CD14-positive monocyte (primary cell): ENCODE results near the gene INO80. TPM values are rescaled to one million over a fixed set of nuclear protein-coding genes. Genes with fewer than 3 reads are reported as not detected.
A peak's percentile ranks its signal among the peaks of the same experiment; 100 is the strongest.

ENCODE experiments used
- DNase-seq, 3 donors: peaks; one replicate each; pipeline ENCODE4 v3.0.0-alpha.2; 2011 to 2022
- H2AFZ ChIP-seq: 2 replicates; pipeline ENCODE4 v1.6.0; 2012; ENCODE audit warnings: mild to moderate bottlenecking, low read depth, low read length, inconsistent platforms; ENCODE audit not compliant: insufficient read depth, poor library complexity, severe bottlenecking
- H3K27ac ChIP-seq, 2 donors: 1 replicate in 1 of 2; 2 replicates in 1 of 2; pipeline ENCODE4 v1.5.1; 2012 to 2013; ENCODE audit warnings: low read length in 2 of 2, control low read depth in 1 of 2, inconsistent platforms in 1 of 2, low read depth in 1 of 2, mild to moderate bottlenecking in 1 of 2
- H3K27me3 ChIP-seq, 2 donors: one replicate each; pipeline versions ENCODE4 v1.6.0 to v1.6.1; 2011 to 2013; ENCODE audit warnings: low read length in 2 of 2; ENCODE audit not compliant: control insufficient read depth in 2 of 2, insufficient read depth in 2 of 2
- H3K36me3 ChIP-seq, 2 donors: replicated peaks in 1 of 2; 1 replicate in 1 of 2; 2 replicates in 1 of 2; pipeline versions ENCODE4 v1.5.1 to v1.6.1; 2012 to 2013; ENCODE audit warnings: low read length in 2 of 2, control low read depth in 1 of 2, inconsistent platforms in 1 of 2, mild to moderate bottlenecking in 1 of 2; ENCODE audit not compliant: insufficient read depth in 2 of 2, control insufficient read depth in 1 of 2
- H3K4me1 ChIP-seq, 2 donors: 1 replicate in 1 of 2; 2 replicates in 1 of 2; pipeline versions ENCODE4 v1.5.1 to v1.6.1; 2012 to 2013; ENCODE audit warnings: low read length in 2 of 2, control low read depth in 1 of 2, inconsistent platforms in 1 of 2, mild to moderate bottlenecking in 1 of 2, moderate library complexity in 1 of 2; ENCODE audit not compliant: insufficient read depth in 2 of 2, control insufficient read depth in 1 of 2
- H3K4me2 ChIP-seq: replicated peaks from 2 replicates; pipeline ENCODE3; 2012; ENCODE audit warnings: low read length, moderate library complexity, mild to moderate bottlenecking; ENCODE audit not compliant: poor library complexity, severe bottlenecking; ENCODE audit errors: extremely low read depth
- H3K4me3 ChIP-seq, 3 experiments: fragments of 200-600 bp in 1 of 3; sonication (generic) in 1 of 3; replicated peaks in 1 of 3; 1 replicate in 2 of 3; 2 replicates in 1 of 3; pipeline ENCODE4 v1.5.1; 2011 to 2013; ENCODE audit warnings: low read length in 3 of 3, mild to moderate bottlenecking in 3 of 3, control low read depth in 2 of 3, low read depth in 2 of 3, inconsistent platforms in 1 of 3, moderate library complexity in 1 of 3
- H3K79me2 ChIP-seq: 2 replicates; pipeline ENCODE4 v1.6.0; 2012; ENCODE audit warnings: mild to moderate bottlenecking, control low read depth, inconsistent platforms, low read length, moderate library complexity; ENCODE audit not compliant: insufficient read depth
- H3K9ac ChIP-seq: 2 replicates; pipeline ENCODE4 v1.6.0; 2017; ENCODE audit warnings: low read length, mild to moderate bottlenecking; ENCODE audit not compliant: insufficient read depth, poor library complexity, severe bottlenecking
- H3K9me3 ChIP-seq, 2 donors: replicated peaks in 1 of 2; 1 replicate in 1 of 2; 2 replicates in 1 of 2; pipeline versions ENCODE4 v1.5.1 to v1.6.1; 2012 to 2013; ENCODE audit warnings: low read length in 2 of 2, control low read depth in 1 of 2; ENCODE audit not compliant: control insufficient read depth in 1 of 2, insufficient read depth in 1 of 2
- H4K20me1 ChIP-seq: 2 replicates; pipeline ENCODE4 v1.6.0; 2012; ENCODE audit warnings: mild to moderate bottlenecking, low read length, control low read depth, moderate library complexity; ENCODE audit not compliant: insufficient read depth
- H3K27ac Mint-ChIP-seq, 7 donors: one replicate each; pipeline ENCODE4 v1.8.0; 2020; ENCODE audit warnings: mild to moderate bottlenecking in 7 of 7, mixed read lengths in 7 of 7, moderate library complexity in 6 of 7, inconsistent platforms in 2 of 7
- H3K27me3 Mint-ChIP-seq, 3 donors: one replicate each; pipeline ENCODE4 v1.8.0; 2021 to 2022; ENCODE audit warnings: low read depth in 3 of 3, mild to moderate bottlenecking in 3 of 3, mixed read lengths in 3 of 3, moderate library complexity in 3 of 3, inconsistent platforms in 1 of 3
- H3K36me3 Mint-ChIP-seq, 2 donors: one replicate each; pipeline ENCODE4 v1.8.0; 2020; ENCODE audit warnings: mixed read lengths in 2 of 2, inconsistent platforms in 1 of 2, mild to moderate bottlenecking in 1 of 2
- H3K4me1 Mint-ChIP-seq: one replicate; pipeline ENCODE4 v1.8.0; 2020; ENCODE audit warnings: mild to moderate bottlenecking, mixed read lengths
- H3K4me3 Mint-ChIP-seq, 2 donors: one replicate each; pipeline ENCODE4 v1.8.0; 2020; ENCODE audit warnings: mild to moderate bottlenecking in 2 of 2, mixed read lengths in 2 of 2, moderate library complexity in 1 of 2
- H3K9me3 Mint-ChIP-seq, 7 donors: one replicate each; pipeline ENCODE4 v1.8.0; 2020 to 2022; ENCODE audit warnings: mixed read lengths in 7 of 7, mild to moderate bottlenecking in 6 of 7, moderate library complexity in 6 of 7, inconsistent platforms in 2 of 7
- CTCF ChIP-seq: fragments of 200-600 bp; IDR thresholded peaks from one replicate; pipeline ENCODE4 v1.8.0; 2022; ENCODE audit warnings: antibody characterized with exemption, mild to moderate bottlenecking
- WGBS: methylation state at CpG from one replicate; pipeline ENCODE4 v1.1.5; 2013; ENCODE audit warnings: missing lambda C conversion rate; ENCODE audit not compliant: insufficient coverage; 5-methylcytosine and 5-hydroxymethylcytosine counted together
- intact Hi-C, 2 donors: fragments of 100-400 bp; cut with micrococcal nuclease; formaldehyde crosslinking; loops; one replicate each; pipeline versions ENCODE4 v1.15.0 to v1.15.1; 2023
- polyA plus RNA-seq, 3 donors: library from polyadenylated mRNA; depleted of rRNA in 1 of 3; unstranded in 2 of 3; stranded (reverse) in 1 of 3; fragments of 300-500 nt in 2 of 3; fragments of >200 nt in 1 of 3; fragmentation: Illumina TruSeq in 2 of 3; gene quantifications; 1 replicate in 2 of 3; 2 replicates in 1 of 3; pipeline ENCODE4 v1.2.3, GENCODE V29; 2012 to 2021

The INO80 gene
- polyA plus RNA-seq, 3 donors: 2.3 to 13.1 (median 2.4) TPM

GRCh38 chr15:41051139-41051538, 64.9 kb downstream of the INO80 start:
- H3K4me3 ChIP-seq: no peak overlapping the region
- H3K4me1 ChIP-seq: no peaks in the 10 kb centered on the region
- H3K79me2 ChIP-seq: no peaks in the 10 kb centered on the region
- H3K9me3 Mint-ChIP-seq: peaks cover 0 to 2% (median 0%) of the 10 kb centered on the region in 7 donors
- H3K27me3 Mint-ChIP-seq: no peaks in the 10 kb centered on the region
- H3K27me3 ChIP-seq: no peaks in the 10 kb centered on the region
- no peaks in the 10 kb centered on the region for H3K4me1 Mint-ChIP-seq
- no peak overlapping the region for H2AFZ ChIP-seq
- no peak for DNase-seq
- no peak for TF ChIP-seq CTCF
- no peak overlapping the region for H3K9ac ChIP-seq
- H3K4me3 Mint-ChIP-seq: no peak overlapping the region
- H4K20me1 ChIP-seq: no peaks in the 10 kb centered on the region
- H3K27ac ChIP-seq: no peak overlapping the region
- intact Hi-C loops: loop anchor here in 1 of 2 donors (10.0 kb wide), 1 partner anchor 1384 kb away; no protein-coding TSS in a partner anchor
- H3K4me2 ChIP-seq: no peak overlapping the region
- H3K27ac Mint-ChIP-seq: peak overlapping the region in 2 of 7 donors; percentile 23 to 36
- peaks cover 92 to 99% of the 10 kb centered on the region in 2 donors for H3K36me3 ChIP-seq
- peaks cover 81 to 97% of the 10 kb centered on the region in 2 donors for H3K36me3 Mint-ChIP-seq
- H3K9me3 ChIP-seq: no peaks in the 10 kb centered on the region
- 100% methylated on average over 1 of the region's 2 CpGs for WGBS

- no peaks in the 10 kb centered on the region for H3K9me3 ChIP-seq
- no peaks in the 10 kb centered on the region for H4K20me1 ChIP-seq
- no peaks in the 10 kb centered on the region for H3K4me1 ChIP-seq
- H3K4me3 ChIP-seq: no peak overlapping the region
- no peak for DNase-seq
- no peak overlapping the region for H3K4me2 ChIP-seq
- H3K9ac ChIP-seq: no peak overlapping the region
- no peaks in the 10 kb centered on the region for H3K79me2 ChIP-seq
- no peaks in the 10 kb centered on the region for H3K27me3 Mint-ChIP-seq
- no peak for TF ChIP-seq CTCF
- no peaks in the 10 kb centered on the region for H3K27me3 ChIP-seq
- peaks cover 80 to 97% of the 10 kb centered on the region in 2 donors for H3K36me3 Mint-ChIP-seq
- no peaks in the 10 kb centered on the region for H3K4me1 Mint-ChIP-seq
- peaks cover 0 to 2% (median 0%) of the 10 kb centered on the region in 7 donors for H3K9me3 Mint-ChIP-seq
- no peak overlapping the region for H3K27ac Mint-ChIP-seq
- no peak overlapping the region for H3K4me3 Mint-ChIP-seq
- no peak overlapping the region for H3K27ac ChIP-seq
- 100% methylated on average over 1 of the region's 1 CpG for WGBS
- no peak overlapping the region for H2AFZ ChIP-seq
- H3K36me3 ChIP-seq: peaks cover 89 to 99% of the 10 kb centered on the region in 2 donors
- intact Hi-C loops: no loop called here
These were observed 67.2 kb downstream of the INO80 start for GRCh38 chr15:41048852-41049251.
